ENCODE measurements around the gene CBLN3.
"Not testable (repeated sequence)": the region's sequence is repeated elsewhere in the genome, so short reads cannot be mapped to it uniquely, and the experiment has no call there.

CBLN3 gene

DNA sequence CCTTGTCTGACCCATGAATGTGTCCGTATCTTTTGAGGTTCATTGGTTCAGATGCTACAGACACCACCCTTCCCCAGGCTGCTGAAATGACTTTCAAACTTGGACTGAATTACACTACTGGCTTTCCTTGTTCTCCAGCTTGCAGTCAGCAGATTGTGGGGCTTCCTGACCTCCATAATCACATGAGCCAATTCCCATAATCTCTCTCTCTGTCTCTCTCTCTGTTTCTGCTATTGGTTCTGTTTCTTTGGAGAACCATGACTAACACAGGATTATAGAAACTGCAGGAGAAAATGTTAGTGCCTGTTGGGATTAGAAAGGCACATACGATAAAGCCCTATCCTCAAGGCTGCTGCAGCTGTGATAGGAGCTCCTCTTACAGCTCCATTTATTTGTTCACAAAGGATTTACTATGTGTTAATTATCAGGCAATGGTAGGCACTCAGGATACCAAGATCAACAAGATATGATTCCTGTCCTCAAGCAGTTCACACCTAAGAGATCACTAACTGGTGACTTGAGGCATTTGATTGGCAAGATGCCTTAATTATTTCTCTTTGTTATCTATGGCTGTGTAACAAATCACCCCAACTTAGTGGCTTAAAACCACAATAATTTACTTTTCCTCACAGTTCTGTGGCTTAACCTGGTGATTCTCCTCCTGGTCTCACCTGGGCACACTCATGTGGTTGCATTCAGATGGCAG, 40.8 kb downstream of the CBLN3 start:
- Histone ChIP-seq H3K27me3 (ENCODE audit: insufficient read depth, low read length) (no peaks in the 10 kb centered on the region), H3K14ac (ENCODE audit: low read length) (no peak overlapping the region), H3K23ac (ENCODE audit: low read length) (no peak overlapping the region), H3K79me1 (ENCODE audit: low read length) (peaks cover 8% of the 10 kb centered on the region), H2AK5ac (ENCODE audit: low read length) (no peak overlapping the region), H3K9me3 (ENCODE audit: insufficient read depth, low read depth, low read length) (no peaks in the 10 kb centered on the region), H2BK5ac (ENCODE audit: low read depth, low read length, poor library complexity) (no peak overlapping the region), H3K4me3 (ENCODE audit: low read depth, low read length) (no peak overlapping the region), H3K18ac (ENCODE audit: low read length) (no peak overlapping the region), H4K8ac (ENCODE audit: low read depth, low read length) (no peak overlapping the region), H3K4me1 (ENCODE audit: control insufficient read depth in 1 of 2, insufficient read depth in 2 of 2, low read length in 2 of 2) (peaks cover 6 to 13% of the 10 kb centered on the region in 2 experiments), H4K12ac (ENCODE audit: low read depth, low read length) (no peak overlapping the region), H3K36me3 (ENCODE audit: control insufficient read depth in 1 of 2, insufficient read depth in 2 of 2, low read length in 2 of 2) (no peaks in the 10 kb centered on the region), H2BK120ac (ENCODE audit: insufficient read depth, low read length, poor library complexity) (no peak overlapping the region), H2BK12ac (ENCODE audit: low read length) (no peak overlapping the region), H3K27ac (ENCODE audit: low read depth, low read length) (no peak overlapping the region), H4K91ac (ENCODE audit: low read depth, low read length) (no peak overlapping the region), H3K9ac (ENCODE audit: low read length) (no peak overlapping the region), H3K79me2 (ENCODE audit: control insufficient read depth, insufficient read depth, low read length, poor library complexity) (no peaks in the 10 kb centered on the region), H3K4me2 (ENCODE audit: low read length) (no peak overlapping the region), H2AFZ (ENCODE audit: insufficient read depth, low read length, poor library complexity) (no peak overlapping the region), H3K4ac (ENCODE audit: low read depth, low read length) (no peak overlapping the region)
- no peak for DNase-seq
- WGBS (ENCODE audit: extremely low coverage, insufficient coverage, insufficient read length) = no CpG with 5 or more reads among the region's 2 CpGs

DNA sequence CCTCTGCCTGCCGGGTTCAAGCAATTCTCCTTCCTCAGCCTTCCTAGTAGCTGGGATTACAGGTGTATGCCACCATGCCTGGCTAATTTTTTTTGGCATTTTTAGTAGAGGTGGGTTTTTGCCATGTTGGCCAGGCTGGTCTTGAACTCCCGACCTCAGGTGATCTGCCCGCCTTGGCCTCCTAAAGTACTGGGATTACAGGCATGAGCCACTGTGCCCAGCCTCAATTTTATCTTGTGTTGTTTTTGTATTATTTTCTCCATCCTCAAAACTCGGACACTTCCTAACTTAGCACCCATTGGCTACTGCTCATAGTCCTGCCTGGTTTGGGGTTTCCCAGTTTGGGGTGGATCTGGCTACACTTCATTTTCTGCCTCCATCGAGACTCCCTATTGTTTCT, 41.9 kb downstream of the CBLN3 start:
- H3K36me3 ChIP-seq (ENCODE audit: control insufficient read depth in 1 of 2, insufficient read depth in 2 of 2, low read length in 2 of 2); H3K27ac ChIP-seq (ENCODE audit: low read depth, low read length); H3K23ac ChIP-seq (ENCODE audit: low read length); H3K79me1 ChIP-seq (ENCODE audit: low read length); H3K4me1 ChIP-seq (ENCODE audit: control insufficient read depth in 1 of 2, insufficient read depth in 2 of 2, low read length in 2 of 2); H3K4me3 ChIP-seq (ENCODE audit: low read depth, low read length); H3K79me2 ChIP-seq (ENCODE audit: control insufficient read depth, insufficient read depth, low read length, poor library complexity); H2AK5ac ChIP-seq (ENCODE audit: low read length); H2BK120ac ChIP-seq (ENCODE audit: insufficient read depth, low read length, poor library complexity); H3K9ac ChIP-seq (ENCODE audit: low read length); H2AFZ ChIP-seq (ENCODE audit: insufficient read depth, low read length, poor library complexity); DNase-seq; H3K14ac ChIP-seq (ENCODE audit: low read length); H4K91ac ChIP-seq (ENCODE audit: low read depth, low read length); H3K27me3 ChIP-seq (ENCODE audit: insufficient read depth, low read length); H3K9me3 ChIP-seq (ENCODE audit: insufficient read depth, low read depth, low read length); H3K4ac ChIP-seq (ENCODE audit: low read depth, low read length); H4K12ac ChIP-seq (ENCODE audit: low read depth, low read length); H4K8ac ChIP-seq (ENCODE audit: low read depth, low read length); H2BK12ac ChIP-seq (ENCODE audit: low read length); H3K18ac ChIP-seq (ENCODE audit: low read length); H2BK5ac ChIP-seq (ENCODE audit: low read depth, low read length, poor library complexity); H3K4me2 ChIP-seq (ENCODE audit: low read length): not testable (repeated sequence)
- WGBS (ENCODE audit: extremely low coverage, insufficient coverage, insufficient read length) = no CpG with 5 or more reads among the region's 5 CpGs

DNA sequence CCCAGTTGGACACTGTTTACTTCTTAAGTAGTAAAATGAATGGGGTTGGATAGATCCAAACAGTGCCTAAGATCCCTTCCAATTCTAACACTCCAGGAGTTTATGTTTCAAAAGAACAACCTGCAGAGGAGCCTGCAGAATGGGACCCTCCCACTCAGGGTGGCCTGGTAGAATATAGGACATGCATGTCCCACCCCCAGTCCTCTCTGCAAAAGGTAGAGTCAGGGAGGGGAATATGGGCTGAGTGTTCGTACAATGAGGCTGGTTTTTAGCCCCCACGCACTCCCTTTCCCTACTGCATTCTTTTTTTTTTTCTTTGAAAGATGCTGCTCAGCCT, 42.5 kb downstream of the CBLN3 start:
- no peak overlapping the region for H2AFZ ChIP-seq (ENCODE audit: insufficient read depth, low read length, poor library complexity)
- no peak overlapping the region for H3K27ac ChIP-seq (ENCODE audit: low read depth, low read length)
- no peaks in the 10 kb centered on the region for H3K79me2 ChIP-seq (ENCODE audit: control insufficient read depth, insufficient read depth, low read length, poor library complexity)
- H3K23ac ChIP-seq (ENCODE audit: low read length) = no peak overlapping the region
- no peak overlapping the region for H2BK12ac ChIP-seq (ENCODE audit: low read length)
- no peak overlapping the region for H2BK5ac ChIP-seq (ENCODE audit: low read depth, low read length, poor library complexity)
- H2BK120ac ChIP-seq (ENCODE audit: insufficient read depth, low read length, poor library complexity) = no peak overlapping the region
- H3K36me3 ChIP-seq (ENCODE audit: control insufficient read depth in 1 of 2, insufficient read depth in 2 of 2, low read length in 2 of 2) = no peaks in the 10 kb centered on the region
- H3K4ac ChIP-seq (ENCODE audit: low read depth, low read length) = no peak overlapping the region
- H3K4me2 ChIP-seq (ENCODE audit: low read length) = no peak overlapping the region
- H3K14ac ChIP-seq (ENCODE audit: low read length) = no peak overlapping the region
- peaks cover 6% of the 10 kb centered on the region for H3K79me1 ChIP-seq (ENCODE audit: low read length)
- no peak overlapping the region for H3K4me3 ChIP-seq (ENCODE audit: low read depth, low read length)
- DNase-seq = no peak
- no peak overlapping the region for H4K91ac ChIP-seq (ENCODE audit: low read depth, low read length)
- H3K27me3 ChIP-seq (ENCODE audit: insufficient read depth, low read length) = no peaks in the 10 kb centered on the region
- no CpG with 5 or more reads among the region's 2 CpGs for WGBS (ENCODE audit: extremely low coverage, insufficient coverage, insufficient read length)
- H3K9me3 ChIP-seq (ENCODE audit: insufficient read depth, low read depth, low read length) = no peaks in the 10 kb centered on the region
- no peak overlapping the region for H3K18ac ChIP-seq (ENCODE audit: low read length)
- no peak overlapping the region for H4K8ac ChIP-seq (ENCODE audit: low read depth, low read length)
- H4K12ac ChIP-seq (ENCODE audit: low read depth, low read length) = no peak overlapping the region
- peaks cover 5% of the 10 kb centered on the region in 2 experiments for H3K4me1 ChIP-seq (ENCODE audit: control insufficient read depth in 1 of 2, insufficient read depth in 2 of 2, low read length in 2 of 2)
- H2AK5ac ChIP-seq (ENCODE audit: low read length) = no peak overlapping the region
- H3K9ac ChIP-seq (ENCODE audit: low read length) = no peak overlapping the region

DNA sequence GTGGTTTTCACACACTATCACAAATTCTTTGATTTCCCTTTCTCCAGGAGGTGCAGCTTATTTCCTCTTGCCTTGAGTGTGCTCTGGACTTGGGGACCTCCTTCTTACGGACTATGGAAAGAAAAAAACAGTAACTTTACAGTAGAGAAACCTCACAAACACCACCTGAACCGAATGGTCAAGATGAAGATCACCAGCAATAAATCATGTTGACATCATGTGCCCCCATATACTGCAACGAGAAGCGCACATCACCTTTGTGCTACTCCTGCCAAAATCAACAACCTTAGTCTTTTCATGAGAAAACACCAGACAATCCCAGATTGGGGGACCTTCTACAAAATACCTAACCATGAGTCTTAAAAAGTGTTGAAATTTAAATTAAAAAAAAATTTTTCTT, 43.9 kb downstream of the CBLN3 start:
- Histone ChIP-seq H4K8ac (ENCODE audit: low read depth, low read length) (no peak overlapping the region), H3K4me2 (ENCODE audit: low read length) (no peak overlapping the region), H3K79me1 (ENCODE audit: low read length) (no peaks in the 10 kb centered on the region), H3K14ac (ENCODE audit: low read length) (no peak overlapping the region), H3K9me3 (ENCODE audit: insufficient read depth, low read depth, low read length) (no peaks in the 10 kb centered on the region), H3K18ac (ENCODE audit: low read length) (no peak overlapping the region), H3K4me3 (ENCODE audit: low read depth, low read length) (no peak overlapping the region), H2BK120ac (ENCODE audit: insufficient read depth, low read length, poor library complexity) (no peak overlapping the region), H2BK5ac (ENCODE audit: low read depth, low read length, poor library complexity) (no peak overlapping the region), H2AFZ (ENCODE audit: insufficient read depth, low read length, poor library complexity) (no peak overlapping the region), H3K9ac (ENCODE audit: low read length) (no peak overlapping the region), H3K27ac (ENCODE audit: low read depth, low read length) (no peak overlapping the region), H3K4ac (ENCODE audit: low read depth, low read length) (no peak overlapping the region), H3K4me1 (ENCODE audit: control insufficient read depth in 1 of 2, insufficient read depth in 2 of 2, low read length in 2 of 2) (no peaks in the 10 kb centered on the region), H3K27me3 (ENCODE audit: insufficient read depth, low read length) (no peaks in the 10 kb centered on the region), H4K12ac (ENCODE audit: low read depth, low read length) (no peak overlapping the region), H2BK12ac (ENCODE audit: low read length) (no peak overlapping the region), H2AK5ac (ENCODE audit: low read length) (no peak overlapping the region), H3K36me3 (ENCODE audit: control insufficient read depth in 1 of 2, insufficient read depth in 2 of 2, low read length in 2 of 2) (no peaks in the 10 kb centered on the region), H3K79me2 (ENCODE audit: control insufficient read depth, insufficient read depth, low read length, poor library complexity) (no peaks in the 10 kb centered on the region), H4K91ac (ENCODE audit: low read depth, low read length) (no peak overlapping the region), H3K23ac (ENCODE audit: low read length) (no peak overlapping the region)
- no peak for DNase-seq
- WGBS (ENCODE audit: extremely low coverage, insufficient coverage, insufficient read length) = no CpG with 5 or more reads among the region's 4 CpGs
